ENCODE measurements around the gene TRA2B.
A peak's percentile ranks its signal among the peaks of the same experiment; 100 is the strongest.

The TRA2B gene

GRCh38 chr3:185950728-185951127, 12.9 kb upstream of the TRA2B start:
- no peak for DNase-seq (ENCODE audit: low read depth in 3 of 3)

- no peak for DNase-seq (ENCODE audit: low read depth in 3 of 3)
Observed at GRCh38 chr3:185949515-185949914, 11.7 kb upstream of the TRA2B start.

DNA sequence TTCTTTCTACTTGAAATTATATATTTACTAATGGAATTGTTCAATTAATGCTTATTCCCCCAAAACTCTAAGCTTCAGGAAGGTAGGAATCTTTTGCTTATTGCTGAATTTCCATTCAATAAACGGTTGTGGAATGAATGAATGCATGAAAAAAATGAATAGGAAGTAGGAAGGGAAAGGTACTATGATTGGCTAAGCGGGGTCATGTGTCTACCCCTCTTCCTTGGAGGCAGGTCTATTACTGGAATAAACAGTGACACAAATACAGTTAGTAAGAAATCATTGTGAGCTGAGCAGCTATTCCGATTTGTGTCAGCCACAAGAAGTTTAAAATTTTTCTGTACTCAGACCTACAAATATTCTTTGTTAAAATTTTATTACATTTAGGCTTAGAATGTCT, 10.5 kb upstream of the TRA2B start:
- no peak for DNase-seq (ENCODE audit: low read depth in 3 of 3)

GRCh38 chr3:185943760-185944106, 5.9 kb upstream of the TRA2B start:
- no peak for DNase-seq (ENCODE audit: low read depth in 3 of 3)

DNA sequence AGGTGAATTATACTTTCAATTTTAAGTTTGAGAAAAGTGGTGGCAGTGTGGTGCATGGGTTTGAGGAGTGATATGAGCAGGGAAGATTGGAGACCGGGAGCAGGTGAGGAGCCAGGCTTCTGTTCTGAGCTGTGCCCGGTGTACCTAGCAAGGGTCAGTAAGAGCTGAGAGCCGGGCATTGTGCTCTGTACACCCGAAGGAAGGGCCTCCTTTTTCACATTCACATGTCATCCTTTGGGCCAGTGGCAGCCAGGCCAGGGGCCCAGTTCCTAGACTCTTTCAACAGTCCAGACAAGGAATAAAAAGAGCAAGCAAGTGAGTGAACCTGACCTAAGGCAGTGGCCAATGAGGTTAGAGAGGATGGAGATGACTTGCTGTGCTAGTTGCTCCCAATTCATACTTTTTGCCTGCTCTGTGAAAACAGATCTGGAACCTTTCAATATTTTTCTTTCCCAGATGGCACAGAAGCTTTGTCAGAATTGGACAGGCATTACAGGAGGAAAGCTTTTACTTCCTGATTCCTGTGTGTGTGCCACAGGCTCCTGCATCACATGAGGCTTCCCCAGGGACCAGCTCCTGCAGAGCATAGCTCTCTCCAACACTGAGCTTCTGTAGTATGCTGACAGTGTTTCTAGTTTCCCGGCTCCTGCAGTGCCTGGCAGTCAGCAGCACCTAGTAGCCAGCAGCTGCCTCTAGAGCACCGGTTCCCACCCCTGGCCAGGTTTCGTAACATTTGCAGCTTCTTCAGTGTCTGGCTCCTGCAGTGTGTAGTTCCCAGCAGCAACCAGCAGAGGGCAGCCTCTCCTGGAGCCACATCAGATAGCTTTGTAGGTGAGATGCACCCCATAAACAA, 5.3 kb upstream of the TRA2B start:
- DNase-seq (ENCODE audit: low read depth in 3 of 3) = peak; percentile 67 to 82 (median 74)

GRCh38 chr3:185942396-185942795, 4.6 kb upstream of the TRA2B start:
- DNase-seq (ENCODE audit: low read depth in 3 of 3) = no peak

DNA sequence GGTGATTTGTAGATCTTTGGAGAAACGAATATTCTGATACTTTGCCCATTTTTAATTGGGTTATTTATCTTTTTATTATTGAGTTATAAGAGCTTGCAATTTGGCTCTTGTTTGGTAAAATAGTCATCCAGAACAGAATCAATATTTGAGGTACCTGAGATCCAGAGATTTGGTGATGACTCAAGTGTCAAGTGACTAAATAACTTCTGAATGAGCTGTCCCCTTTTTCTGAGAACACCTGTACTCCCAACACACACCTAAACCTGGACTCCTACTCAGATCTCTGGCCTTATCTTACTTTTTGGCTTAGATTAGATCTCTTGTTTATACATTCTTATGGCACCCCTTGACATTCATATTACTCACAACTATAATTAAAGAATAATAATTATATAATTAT, 3.1 kb upstream of the TRA2B start:
- DNase-seq (ENCODE audit: low read depth in 3 of 3) = no peak

GRCh38 chr3:185939721-185940120, 1.9 kb upstream of the TRA2B start:
- DNase-seq (ENCODE audit: low read depth in 3 of 3) = no peak

DNA sequence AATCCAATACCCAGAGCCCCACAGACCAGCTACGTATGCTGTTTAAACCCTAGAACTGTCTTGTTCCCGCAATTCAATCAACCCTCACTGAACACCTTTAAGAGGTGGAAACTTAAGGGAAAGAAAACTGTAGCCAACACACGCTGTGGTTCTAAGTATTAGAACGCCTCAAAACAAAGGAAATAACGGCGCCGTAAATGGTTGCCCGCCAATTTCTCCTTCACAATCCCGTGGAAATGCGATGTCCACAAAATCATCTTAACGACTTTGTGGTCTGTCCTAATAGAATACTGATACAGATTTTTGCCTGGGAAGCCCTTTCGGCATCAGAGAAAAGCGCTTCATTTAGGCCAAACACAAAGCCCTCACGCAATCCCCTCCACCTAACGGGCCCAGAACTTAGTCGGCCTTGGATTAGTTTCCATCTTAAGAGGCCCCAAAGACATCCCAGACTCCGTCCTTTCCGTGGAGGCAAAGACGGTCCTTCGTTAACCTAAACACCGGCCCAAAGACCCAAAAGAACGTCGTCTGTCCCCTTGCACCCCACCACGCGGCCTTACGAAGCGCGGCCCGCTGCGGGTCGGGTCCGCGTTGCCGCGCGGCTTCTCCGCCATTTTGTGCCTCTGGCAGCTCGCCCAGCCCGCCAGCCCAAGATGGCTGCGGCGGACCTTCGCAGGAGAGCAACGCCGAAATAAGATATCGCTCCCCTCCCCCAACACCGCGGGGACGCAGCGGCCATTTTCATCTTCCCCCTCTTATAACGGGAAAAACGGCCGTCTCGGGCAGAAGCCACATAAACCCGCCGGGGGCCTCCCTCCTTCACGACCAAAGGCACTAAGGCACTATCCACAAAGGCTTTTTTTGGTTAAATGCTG, 763 bp downstream of the TRA2B start:
- DNase-seq (ENCODE audit: low read depth in 3 of 3) = peak; percentile 77 to 83 (median 78)

DNA sequence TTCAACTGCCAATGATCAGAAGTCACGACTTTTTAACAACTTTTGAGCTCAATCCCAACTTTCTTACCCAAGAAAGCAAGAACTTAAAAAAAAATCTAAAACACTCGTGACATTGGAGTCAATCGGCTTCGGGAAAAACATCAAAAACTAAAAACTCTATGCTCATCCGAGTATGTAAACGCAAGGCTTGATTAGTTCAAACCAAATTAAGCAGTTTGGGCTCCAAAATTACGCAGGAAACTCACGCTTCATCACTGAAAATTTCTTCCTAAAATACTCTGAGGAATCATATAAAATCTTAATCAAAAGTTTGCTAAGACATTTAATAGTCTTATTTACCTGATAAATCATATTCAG, 1.6 kb downstream of the TRA2B start:
- DNase-seq (ENCODE audit: low read depth in 3 of 3) = no peak

DNA sequence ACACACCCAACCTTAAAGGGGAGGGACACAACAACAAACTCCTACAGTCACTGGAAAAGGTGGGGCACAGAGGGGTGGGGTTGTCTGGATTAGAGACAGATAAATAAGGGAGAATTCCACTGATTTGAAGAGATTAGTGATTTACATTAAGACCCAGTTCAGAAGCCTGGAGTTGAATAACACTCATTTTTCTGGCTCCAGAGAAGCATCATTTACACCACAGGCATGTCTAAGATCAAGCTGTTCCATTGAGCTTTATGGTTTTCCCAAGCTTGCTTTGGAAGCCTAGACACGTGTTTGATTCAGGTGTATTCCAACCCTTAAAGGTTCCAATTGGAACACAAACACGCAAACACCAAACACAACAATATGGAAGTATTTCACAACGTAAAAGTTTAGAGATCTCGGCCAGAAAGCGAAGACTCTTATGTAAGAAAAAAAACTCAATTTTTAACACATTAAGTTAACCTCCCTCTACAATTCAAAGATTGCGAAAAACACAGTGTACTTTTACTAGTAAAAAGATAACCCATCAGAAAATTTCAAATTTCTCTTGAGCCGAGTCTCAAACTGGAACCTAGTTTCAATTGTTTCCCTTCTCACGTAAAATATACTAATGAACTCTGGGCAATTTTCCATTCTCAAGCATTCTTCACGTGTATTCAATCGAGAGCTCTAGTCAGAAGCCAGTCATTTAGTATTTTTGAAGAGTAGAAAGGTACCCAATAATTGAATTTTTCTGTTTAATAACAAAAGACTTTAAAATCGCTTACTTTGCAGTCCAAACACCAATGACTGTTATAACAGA, 2.1 kb downstream of the TRA2B start:
- DNase-seq (ENCODE audit: low read depth in 3 of 3) = no peak

DNA sequence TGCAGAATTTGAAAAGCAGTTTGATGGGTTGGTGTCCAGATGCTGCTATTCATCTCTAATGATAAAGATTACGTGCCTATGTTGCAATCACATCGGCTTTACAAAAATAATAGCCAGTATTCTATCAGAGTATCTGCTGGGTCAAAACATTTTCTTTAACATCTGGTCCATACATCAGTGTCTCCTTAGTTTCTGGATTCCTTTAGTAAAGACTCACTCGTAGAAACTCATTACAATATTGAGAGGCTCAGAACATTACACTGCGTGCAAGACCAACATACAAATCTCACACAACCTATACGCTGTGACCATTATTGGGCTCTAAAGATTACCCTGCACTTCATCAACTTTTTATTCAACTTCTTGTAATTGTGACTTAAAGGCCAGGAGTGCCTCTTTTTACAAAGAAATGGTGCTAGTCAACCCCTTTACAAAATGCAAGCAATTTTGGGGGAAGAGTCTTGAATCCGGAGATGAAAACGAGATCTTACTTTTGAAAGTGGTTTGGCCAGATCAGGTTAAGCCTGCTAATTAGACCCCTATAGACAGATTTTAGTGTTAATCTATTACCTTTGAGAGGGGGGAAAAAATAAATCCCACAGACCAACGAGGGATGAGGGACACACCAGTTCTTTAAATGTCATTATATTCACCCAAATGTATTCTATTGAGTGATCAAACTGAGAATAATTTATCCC, 2.9 kb downstream of the TRA2B start:
- DNase-seq (ENCODE audit: low read depth in 3 of 3) = no peak

- no peak for DNase-seq (ENCODE audit: low read depth in 3 of 3)
Observed at GRCh38 chr3:185934174-185934557, 3.6 kb downstream of the TRA2B start.

GRCh38 chr3:185933374-185934173, 4.2 kb downstream of the TRA2B start:
- no peak for DNase-seq (ENCODE audit: low read depth in 3 of 3)

GRCh38 chr3:185931777-185932612, 5.8 kb downstream of the TRA2B start:
- DNase-seq (ENCODE audit: low read depth in 3 of 3) = no peak

GRCh38 chr3:185930393-185931107, 7.3 kb downstream of the TRA2B start:
- no peak for DNase-seq (ENCODE audit: low read depth in 3 of 3)

- no peak for DNase-seq (ENCODE audit: low read depth in 3 of 3)
Observed at GRCh38 chr3:185929192-185930151, 8.3 kb downstream of the TRA2B start.

GRCh38 chr3:185928496-185928895, 9.3 kb downstream of the TRA2B start:
- DNase-seq (ENCODE audit: low read depth in 3 of 3) = no peak

All from stimulated activated CD4-positive, alpha-beta T cell treated with anti-CD3 and anti-CD28 coated beads, TNF-alpha, amount 100 ng/mL, for 24 hours (primary cell).